HEK293 (cell line): ENCODE results near the gene WDSUB1.

Experiments
- TF ChIP-seq, protein P1 (sequence below): fragments of 450-650 bp; formaldehyde crosslinking; IDR thresholded peaks from 2 replicates; pipeline ENCODE4 v1.5.1; 2016; ENCODE audit warnings: missing biosample characterization, missing genetic modification characterization
- TF ChIP-seq, protein P2 (sequence below): fragments of 450-650 bp; formaldehyde crosslinking; IDR thresholded peaks from 2 replicates; pipeline ENCODE4 v1.5.1; 2016; ENCODE audit warnings: missing biosample characterization, missing genetic modification characterization

DNA sequence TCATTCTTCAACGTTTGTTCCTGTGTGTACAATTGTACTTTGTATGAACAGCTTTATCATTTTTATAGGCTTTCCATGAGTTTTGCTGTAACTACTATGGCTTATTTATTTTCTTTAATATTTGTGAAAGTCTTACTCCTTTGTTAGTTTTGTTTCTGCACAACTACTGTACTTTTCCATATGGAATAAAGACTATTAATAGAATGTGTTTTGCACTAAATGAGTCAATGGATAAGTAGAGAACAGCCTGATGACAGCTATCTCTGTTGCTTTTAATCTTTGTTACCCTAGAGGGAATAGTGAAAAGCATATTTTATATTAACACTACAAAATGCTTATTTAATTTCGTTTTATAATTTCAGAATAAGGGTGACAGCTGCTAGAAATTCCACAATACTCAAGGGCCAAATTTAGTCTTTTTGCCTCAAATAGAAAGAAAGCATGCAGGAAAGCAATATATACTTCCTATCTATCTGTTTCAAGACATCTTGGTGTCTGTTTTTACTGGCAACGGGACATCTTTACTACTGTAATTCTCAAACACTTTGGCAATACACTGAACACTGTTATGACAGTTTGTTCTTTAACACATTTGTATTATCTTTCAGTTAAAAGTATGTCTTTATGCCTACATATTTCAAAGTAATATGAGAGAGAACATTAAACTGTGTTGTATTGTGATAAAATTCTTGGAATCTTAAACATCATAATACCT is 53.9 kb downstream of the WDSUB1 start:
- TF ChIP-seq, protein P1, sequence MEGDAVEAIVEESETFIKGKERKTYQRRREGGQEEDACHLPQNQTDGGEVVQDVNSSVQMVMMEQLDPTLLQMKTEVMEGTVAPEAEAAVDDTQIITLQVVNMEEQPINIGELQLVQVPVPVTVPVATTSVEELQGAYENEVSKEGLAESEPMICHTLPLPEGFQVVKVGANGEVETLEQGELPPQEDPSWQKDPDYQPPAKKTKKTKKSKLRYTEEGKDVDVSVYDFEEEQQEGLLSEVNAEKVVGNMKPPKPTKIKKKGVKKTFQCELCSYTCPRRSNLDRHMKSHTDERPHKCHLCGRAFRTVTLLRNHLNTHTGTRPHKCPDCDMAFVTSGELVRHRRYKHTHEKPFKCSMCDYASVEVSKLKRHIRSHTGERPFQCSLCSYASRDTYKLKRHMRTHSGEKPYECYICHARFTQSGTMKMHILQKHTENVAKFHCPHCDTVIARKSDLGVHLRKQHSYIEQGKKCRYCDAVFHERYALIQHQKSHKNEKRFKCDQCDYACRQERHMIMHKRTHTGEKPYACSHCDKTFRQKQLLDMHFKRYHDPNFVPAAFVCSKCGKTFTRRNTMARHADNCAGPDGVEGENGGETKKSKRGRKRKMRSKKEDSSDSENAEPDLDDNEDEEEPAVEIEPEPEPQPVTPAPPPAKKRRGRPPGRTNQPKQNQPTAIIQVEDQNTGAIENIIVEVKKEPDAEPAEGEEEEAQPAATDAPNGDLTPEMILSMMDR, result no peak
- TF ChIP-seq, protein P2, sequence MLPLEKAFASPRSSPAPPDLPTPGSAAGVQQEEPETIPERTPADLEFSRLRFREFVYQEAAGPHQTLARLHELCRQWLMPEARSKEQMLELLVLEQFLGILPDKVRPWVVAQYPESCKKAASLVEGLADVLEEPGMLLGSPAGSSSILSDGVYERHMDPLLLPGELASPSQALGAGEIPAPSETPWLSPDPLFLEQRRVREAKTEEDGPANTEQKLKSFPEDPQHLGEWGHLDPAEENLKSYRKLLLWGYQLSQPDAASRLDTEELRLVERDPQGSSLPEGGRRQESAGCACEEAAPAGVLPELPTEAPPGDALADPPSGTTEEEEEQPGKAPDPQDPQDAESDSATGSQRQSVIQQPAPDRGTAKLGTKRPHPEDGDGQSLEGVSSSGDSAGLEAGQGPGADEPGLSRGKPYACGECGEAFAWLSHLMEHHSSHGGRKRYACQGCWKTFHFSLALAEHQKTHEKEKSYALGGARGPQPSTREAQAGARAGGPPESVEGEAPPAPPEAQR, result no peak
